ENCODE data around the gene DDX24. TPM values are rescaled to one million over a fixed set of nuclear protein-coding genes. Genes with fewer than 3 reads are reported as not detected.

Gene DDX24
- total and polyA plus RNA-seq, 9 of the 15 experiments (the other 6 are each of a cell fraction or from before 2014, with no cell fraction given): 82.4 to 175 (median 122) TPM

- TF ChIP-seq ZNF140 (CRISPR knock-in tag; IDR thresholded peaks at IDR 0.05) (no peak), RREB1 (CRISPR knock-in tag; IDR thresholded peaks at IDR 0.05) (no peak), PKNOX1 (IDR thresholded peaks at IDR 0.05) (0 out of 2 replicates have a peak, but pooled peaks have one; percentile 24), CTBP1 (IDR thresholded peaks at IDR 0.05; ENCODE audit: borderline replicate concordance) (no peak), MYNN (IDR thresholded peaks at IDR 0.05) (no peak), MYNN (CRISPR knock-in tag; IDR thresholded peaks at IDR 0.05) (no peak), PRDM10 (IDR thresholded peaks at IDR 0.05; ENCODE audit: partially characterized antibody) (no peak), ZHX1 (conservative IDR thresholded peaks at IDR 0.05; ENCODE audit: low read length) (no peak), MTA1 (IDR thresholded peaks at IDR 0.05; ENCODE audit: borderline replicate concordance) (no peak), MAX (CRISPR knock-in tag; IDR thresholded peaks at IDR 0.05) (peak; percentile 13; the same call in 1 of the 2 replicates), ZNF124 (CRISPR knock-in tag; IDR thresholded peaks at IDR 0.05) (no peak), ZBTB1 (CRISPR knock-in tag; IDR thresholded peaks at IDR 0.05; ENCODE audit: borderline replicate concordance, low read depth) (peak; percentile 52; the same call in 1 of the 2 replicates), RBFOX2 (IDR thresholded peaks at IDR 0.05; ENCODE audit: low read depth, low read length) (peak; percentile 95)
Observed at GRCh38 chr14:94080621-94081385, at the start of gene DDX24, which contains the start of gene IFI27L1 (continued).
